Activated naive CD4-positive, alpha-beta T cell treated with anti-CD3 and anti-CD28 coated beads, Interleukin-2, amount 50 U/mL, for 72 hours (primary cell): Measurements from ENCODE around the gene SIPA1. TPM values are rescaled to one million over a fixed set of nuclear protein-coding genes. Genes with fewer than 3 reads are reported as not detected.

Experiments
- ATAC-seq, 2 donors: fragments of 150-1000 bp; cut with Tn5 transposase; 2 replicates each; pipeline ENCODE4 v1.10.0; 2021; ENCODE audit warnings: mild to moderate bottlenecking in 2 of 2, moderate library complexity in 2 of 2
- DNase-seq, 2 donors: peaks; one replicate each; pipeline ENCODE4 v3.0.0; 2021 to 2022; ENCODE audit warnings: low spot score in 2 of 2
- H3K27ac Mint-ChIP-seq, 2 donors: one replicate each; pipeline ENCODE4 v1.8.0; 2022; ENCODE audit warnings: mild to moderate bottlenecking in 2 of 2, mixed read lengths in 2 of 2
- H3K36me3 Mint-ChIP-seq, 2 donors: one replicate each; pipeline ENCODE4 v1.8.0; 2022; ENCODE audit warnings: mixed read lengths in 2 of 2
- H3K9me3 Mint-ChIP-seq, 2 donors: one replicate each; pipeline ENCODE4 v1.8.0; 2022; ENCODE audit warnings: mixed read lengths in 2 of 2
- total RNA-seq, 2 donors: library from RNA; stranded (reverse); gene quantifications; one replicate each; pipeline ENCODE4 v1.2.3, GENCODE V29; 2022

The SIPA1 gene
- total RNA-seq, 2 donors from 2014 or later = 185 to 203 TPM

DNA sequence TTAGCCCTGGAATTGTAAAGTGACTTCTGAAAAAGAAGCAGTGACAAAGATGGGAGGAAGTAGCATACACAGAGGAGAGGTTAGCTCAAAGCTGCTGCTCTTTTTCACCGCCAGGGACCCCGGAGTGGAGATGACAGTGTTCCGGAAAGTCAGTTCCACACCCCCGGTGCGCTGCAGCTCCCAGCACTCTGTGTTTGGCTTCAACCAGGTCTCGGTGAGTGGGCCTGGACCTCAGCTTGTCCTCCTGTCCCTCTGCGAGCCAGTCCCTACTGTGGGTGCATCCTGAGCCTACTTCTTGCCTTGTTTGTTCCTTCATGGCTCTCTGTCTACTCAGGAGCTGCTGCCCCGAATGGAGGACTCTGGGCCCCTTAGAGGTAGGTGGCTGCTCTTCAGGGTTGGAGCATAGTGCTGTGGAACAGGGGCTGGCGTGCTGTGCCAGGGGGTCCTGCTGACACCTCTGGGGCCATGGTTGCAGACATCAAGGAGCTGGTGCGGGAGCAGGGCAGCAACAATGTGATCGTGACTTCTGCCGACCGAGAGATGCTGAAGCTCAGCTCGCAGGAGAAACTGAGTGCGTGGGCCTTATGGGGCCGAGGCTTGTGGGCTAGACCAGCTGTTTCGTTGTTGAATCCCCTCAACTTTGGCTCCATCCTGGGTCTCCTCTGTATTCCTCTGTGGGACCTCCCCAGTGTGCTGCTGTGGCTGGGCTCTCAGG, 20.6 kb upstream of the SIPA1 start:
- H3K27ac Mint-ChIP-seq = peak overlapping the region; percentile 89 to 98
- ATAC-seq (no peak), DNase-seq (no peak)
- H3K36me3 Mint-ChIP-seq = peaks cover 26 to 30% of the 10 kb centered on the region in 2 donors
- no peaks in the 10 kb centered on the region for H3K9me3 Mint-ChIP-seq

DNA sequence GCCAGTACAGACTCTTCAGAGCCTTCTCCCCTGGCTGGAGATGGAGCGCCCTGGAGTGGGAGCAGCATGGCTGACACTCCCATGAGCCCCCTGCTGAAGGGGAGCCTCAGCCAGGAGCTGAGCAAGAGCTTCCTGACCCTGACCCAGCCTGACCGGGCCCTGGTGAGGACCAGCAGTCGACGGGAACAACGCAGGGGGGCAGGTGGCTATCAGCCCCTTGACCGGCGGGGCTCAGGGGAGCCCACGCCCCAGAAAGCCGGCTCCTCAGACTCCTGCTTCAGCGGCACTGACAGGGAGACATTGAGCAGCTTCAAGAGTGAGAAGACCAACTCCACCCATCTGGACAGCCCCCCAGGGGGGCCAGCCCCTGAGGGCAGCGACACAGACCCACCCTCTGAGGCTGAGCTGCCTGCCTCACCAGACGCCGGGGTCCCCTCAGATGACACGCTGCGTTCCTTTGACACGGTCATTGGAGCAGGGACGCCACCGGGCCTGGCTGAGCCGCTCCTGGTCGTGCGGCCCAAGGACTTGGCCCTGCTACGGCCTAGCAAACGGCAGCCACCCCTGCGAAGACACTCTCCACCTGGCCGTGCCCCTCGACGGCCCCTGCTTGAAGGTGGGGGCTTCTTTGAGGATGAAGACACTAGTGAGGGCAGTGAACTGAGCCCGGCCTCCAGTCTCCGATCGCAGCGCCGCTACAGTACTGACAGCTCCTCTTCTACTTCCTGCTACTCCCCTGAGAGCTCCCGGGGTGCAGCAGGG, 19.7 kb upstream of the SIPA1 start:
- ATAC-seq (no peak), DNase-seq (no peak)
- Mint-ChIP-seq H3K27ac (peak overlapping the region in 1 of 2 donors; percentile 89), H3K9me3 (no peaks in the 10 kb centered on the region), H3K36me3 (peaks cover 17 to 23% of the 10 kb centered on the region in 2 donors)

DNA sequence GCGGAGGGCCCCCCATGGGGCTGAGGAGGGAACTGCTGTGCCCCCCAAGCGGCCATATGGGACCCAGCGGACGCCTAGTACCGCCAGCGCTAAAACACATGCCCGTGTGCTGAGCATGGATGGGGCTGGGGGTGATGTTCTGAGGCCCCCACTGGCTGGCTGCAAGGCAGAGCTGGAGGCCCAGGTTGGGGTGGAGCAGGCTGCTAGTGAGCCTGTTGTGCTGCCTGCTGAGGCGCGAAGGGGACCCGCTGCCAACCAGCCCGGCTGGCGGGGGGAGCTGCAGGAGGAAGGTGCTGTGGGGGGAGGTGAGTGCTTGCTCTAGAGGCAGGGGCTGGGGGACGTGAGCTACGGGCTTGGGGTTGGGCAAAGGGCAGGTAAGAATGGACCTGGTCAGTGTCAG, 19.1 kb upstream of the SIPA1 start:
- H3K36me3 Mint-ChIP-seq = peaks cover 17 to 19% of the 10 kb centered on the region in 2 donors
- no peak for DNase-seq
- no peak for ATAC-seq
- no peaks in the 10 kb centered on the region for H3K9me3 Mint-ChIP-seq
- peak overlapping the region in 1 of 2 donors; percentile 36 for H3K27ac Mint-ChIP-seq

DNA sequence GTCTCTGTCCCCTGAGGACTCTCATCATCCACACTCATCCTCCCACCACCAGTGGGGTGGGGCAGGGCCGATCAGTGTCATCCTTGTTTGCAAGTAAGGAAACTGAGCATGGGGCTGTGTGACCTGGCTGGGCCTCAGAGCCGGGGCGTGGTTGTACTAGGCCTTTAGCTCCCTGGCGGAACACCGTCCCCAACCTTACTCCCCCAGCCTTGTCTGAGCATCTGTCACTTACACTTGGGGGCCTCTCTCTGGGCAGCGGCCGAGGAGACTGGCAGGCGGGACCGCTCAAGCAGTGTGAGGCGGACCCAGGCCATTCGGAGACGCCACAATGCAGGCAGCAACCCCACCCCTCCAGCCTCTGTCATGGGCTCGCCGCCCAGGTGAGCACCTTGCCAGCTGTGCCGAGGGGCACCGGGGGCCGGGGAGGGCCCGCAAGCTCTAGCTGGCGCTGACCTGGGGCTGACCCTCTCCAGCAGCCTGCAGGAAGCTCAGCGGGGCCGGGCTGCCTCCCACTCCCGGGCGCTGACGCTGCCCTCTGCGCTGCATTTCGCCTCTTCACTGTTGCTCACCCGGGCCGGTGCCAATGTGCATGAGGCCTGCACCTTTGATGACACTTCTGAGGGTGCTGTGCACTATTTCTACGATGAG, 18.5 kb upstream of the SIPA1 start:
- H3K36me3 Mint-ChIP-seq = peaks cover 10 to 14% of the 10 kb centered on the region in 2 donors
- DNase-seq = no peak
- no peak for ATAC-seq
- no peak overlapping the region for H3K27ac Mint-ChIP-seq
- no peaks in the 10 kb centered on the region for H3K9me3 Mint-ChIP-seq

- Mint-ChIP-seq H3K9me3 (no peaks in the 10 kb centered on the region), H3K27ac (peak overlapping the region in 1 of 2 donors; percentile 22), H3K36me3 (peaks cover 8 to 9% of the 10 kb centered on the region in 2 donors)
- DNase-seq (no peak), ATAC-seq (no peak)
Observed at GRCh38 chr11:65620666-65621065, 17.2 kb upstream of the SIPA1 start.

- ATAC-seq (no peak), DNase-seq (no peak)
- Mint-ChIP-seq H3K27ac (peak overlapping the region in 1 of 2 donors; percentile 22), H3K36me3 (peaks cover 5 to 6% of the 10 kb centered on the region in 2 donors), H3K9me3 (no peaks in the 10 kb centered on the region)
Observed at GRCh38 chr11:65621460-65621859, 16.4 kb upstream of the SIPA1 start.

DNA sequence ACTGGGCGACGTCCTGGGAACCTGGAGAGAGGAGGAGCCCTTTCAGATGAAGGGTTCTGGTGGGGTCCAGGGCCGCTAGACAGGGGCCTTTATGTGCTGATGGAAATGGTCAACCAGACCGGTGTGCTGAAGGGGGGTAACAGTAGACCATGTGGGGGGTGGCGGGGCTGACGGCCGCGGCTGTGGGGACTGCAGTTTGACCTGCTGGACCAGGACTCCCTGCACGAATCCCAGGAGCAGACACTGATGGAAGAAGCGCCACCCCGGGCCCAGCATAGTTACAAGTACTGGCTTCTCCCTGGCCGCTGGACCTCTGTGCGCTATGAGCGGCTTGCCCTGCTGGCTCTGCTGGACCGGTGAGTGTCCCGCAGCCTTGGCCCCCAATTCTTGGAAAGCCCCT, 15.9 kb upstream of the SIPA1 start:
- no peak for ATAC-seq
- H3K36me3 Mint-ChIP-seq = peaks cover 0 to under 1% of the 10 kb centered on the region in 2 donors
- no peak overlapping the region for H3K27ac Mint-ChIP-seq
- no peaks in the 10 kb centered on the region for H3K9me3 Mint-ChIP-seq
- DNase-seq = no peak

GRCh38 chr11:65623177-65623576, 14.7 kb upstream of the SIPA1 start:
- Mint-ChIP-seq H3K27ac (no peak overlapping the region), H3K36me3 (no peaks in the 10 kb centered on the region), H3K9me3 (no peaks in the 10 kb centered on the region)
- no peak for DNase-seq
- no peak for ATAC-seq

GRCh38 chr11:65623852-65624616, 13.9 kb upstream of the SIPA1 start:
- no peaks in the 10 kb centered on the region for H3K9me3 Mint-ChIP-seq
- H3K36me3 Mint-ChIP-seq = peaks cover 0 to under 1% of the 10 kb centered on the region in 2 donors
- H3K27ac Mint-ChIP-seq = no peak overlapping the region
- no peak for ATAC-seq
- no peak for DNase-seq

DNA sequence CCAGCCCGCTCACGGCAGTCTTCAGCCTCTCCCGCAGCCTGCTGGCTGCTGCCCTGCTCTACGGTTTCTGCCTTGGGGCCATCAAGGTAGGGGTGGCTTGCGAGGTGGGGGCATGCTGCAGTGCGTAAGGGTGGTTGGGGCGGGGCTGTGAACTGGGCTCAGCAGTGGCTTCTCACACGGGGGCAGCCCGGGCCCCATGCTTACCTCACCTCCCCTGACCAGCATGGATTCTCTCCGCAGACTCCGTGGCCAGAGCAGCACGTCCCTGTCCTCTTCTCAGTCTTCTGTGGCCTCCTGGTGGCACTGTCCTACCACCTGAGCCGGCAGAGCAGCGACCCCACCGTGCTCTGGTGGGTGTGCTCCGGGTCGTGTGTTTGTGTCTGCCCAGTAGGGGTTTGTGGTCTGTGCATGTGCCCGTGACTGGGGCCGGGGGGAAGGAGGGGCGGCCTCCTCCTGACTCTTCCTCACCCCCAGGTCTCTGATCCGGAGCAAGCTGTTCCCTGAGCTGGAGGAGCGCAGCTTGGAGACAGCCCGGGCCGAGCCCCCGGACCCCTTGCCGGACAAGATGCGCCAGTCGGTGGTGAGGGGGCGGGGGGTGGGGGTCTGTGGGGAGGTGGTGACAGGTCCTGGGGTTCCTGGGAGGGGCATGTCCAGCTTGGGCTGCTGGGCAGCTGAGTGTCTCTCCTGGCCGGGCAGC, 12.8 kb upstream of the SIPA1 start:
- DNase-seq (no peak), ATAC-seq (no peak)
- peak overlapping the region in 1 of 2 donors; percentile 59 for H3K27ac Mint-ChIP-seq

DNA sequence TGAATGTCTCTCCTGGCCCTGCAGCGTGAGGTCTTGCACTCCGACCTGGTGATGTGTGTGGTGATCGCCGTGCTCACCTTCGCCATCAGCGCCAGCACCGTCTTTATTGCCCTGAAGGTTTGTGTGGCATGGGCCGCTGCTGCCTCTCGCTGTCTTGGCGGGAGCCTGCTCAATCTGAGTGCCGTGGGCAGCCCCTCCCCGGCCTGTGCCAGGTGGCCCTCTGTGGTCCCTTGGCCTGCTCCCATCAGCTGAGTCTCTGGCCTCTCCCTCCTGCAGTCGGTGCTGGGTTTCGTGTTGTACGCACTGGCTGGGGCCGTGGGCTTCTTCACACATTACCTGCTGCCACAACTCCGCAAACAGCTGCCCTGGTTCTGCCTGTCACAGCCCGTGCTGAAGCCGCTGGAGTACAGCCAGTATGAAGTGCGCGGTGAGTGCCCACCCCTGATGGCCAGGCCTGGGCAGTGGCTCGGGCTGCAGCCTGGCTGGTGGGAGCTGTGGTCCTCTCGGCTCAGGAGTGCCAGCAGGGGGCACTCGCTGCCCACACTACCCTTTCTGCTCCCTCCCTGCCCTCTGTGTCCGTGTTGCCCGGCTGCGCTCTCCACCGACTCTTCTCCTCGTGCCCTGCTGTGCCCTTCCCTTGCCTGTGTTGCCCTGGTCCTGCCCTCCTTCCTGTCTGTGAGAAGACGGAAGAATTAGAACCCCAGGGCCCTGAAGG, 12.1 kb upstream of the SIPA1 start:
- Mint-ChIP-seq H3K9me3 (no peaks in the 10 kb centered on the region), H3K27ac (peak overlapping the region; percentile 59 to 98), H3K36me3 (peaks cover 0 to 6% of the 10 kb centered on the region in 2 donors)
- DNase-seq = peak in 1 of 2 donors; percentile 46
- ATAC-seq = peak; percentile 74 to 82

More for the DNA sequence above, 12.8 kb upstream of the SIPA1 start:
- Mint-ChIP-seq H3K9me3 (no peaks in the 10 kb centered on the region), H3K36me3 (peaks cover 0 to 6% of the 10 kb centered on the region in 2 donors)

GRCh38 chr11:65627202-65627601, 10.7 kb upstream of the SIPA1 start:
- Mint-ChIP-seq H3K36me3 (peaks cover 0 to 6% of the 10 kb centered on the region in 2 donors), H3K27ac (peak overlapping the region; percentile 14 to 67), H3K9me3 (no peaks in the 10 kb centered on the region)
- no peak for DNase-seq
- ATAC-seq = no peak

DNA sequence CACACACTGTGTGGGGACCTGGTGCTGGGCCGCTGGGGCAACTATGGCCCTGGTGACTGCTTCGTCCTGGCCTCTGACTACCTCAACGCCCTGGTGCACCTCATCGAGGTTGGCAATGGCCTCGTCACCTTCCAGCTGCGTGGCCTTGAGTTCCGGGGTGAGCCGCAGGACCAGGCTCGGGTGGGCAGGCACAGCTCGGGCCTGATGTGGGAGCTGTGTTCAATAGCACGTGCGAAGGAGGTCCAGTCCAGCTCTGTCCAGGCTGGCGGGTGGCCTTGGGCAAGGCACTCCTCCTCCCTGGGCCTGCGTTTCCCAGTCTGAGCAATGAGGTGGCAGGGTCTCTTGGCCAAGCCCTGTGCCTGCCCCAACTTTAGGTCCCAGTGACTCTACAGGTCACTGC, 8.3 kb upstream of the SIPA1 start:
- no peak overlapping the region for H3K27ac Mint-ChIP-seq
- ATAC-seq (no peak), DNase-seq (no peak)
- no peaks in the 10 kb centered on the region for H3K9me3 Mint-ChIP-seq
- H3K36me3 Mint-ChIP-seq = peaks cover 0 to 6% of the 10 kb centered on the region in 2 donors

GRCh38 chr11:65630215-65630614, 7.7 kb upstream of the SIPA1 start:
- Mint-ChIP-seq H3K36me3 (peaks cover 0 to 6% of the 10 kb centered on the region in 2 donors), H3K27ac (no peak overlapping the region), H3K9me3 (no peaks in the 10 kb centered on the region)
- ATAC-seq (no peak), DNase-seq (no peak)

DNA sequence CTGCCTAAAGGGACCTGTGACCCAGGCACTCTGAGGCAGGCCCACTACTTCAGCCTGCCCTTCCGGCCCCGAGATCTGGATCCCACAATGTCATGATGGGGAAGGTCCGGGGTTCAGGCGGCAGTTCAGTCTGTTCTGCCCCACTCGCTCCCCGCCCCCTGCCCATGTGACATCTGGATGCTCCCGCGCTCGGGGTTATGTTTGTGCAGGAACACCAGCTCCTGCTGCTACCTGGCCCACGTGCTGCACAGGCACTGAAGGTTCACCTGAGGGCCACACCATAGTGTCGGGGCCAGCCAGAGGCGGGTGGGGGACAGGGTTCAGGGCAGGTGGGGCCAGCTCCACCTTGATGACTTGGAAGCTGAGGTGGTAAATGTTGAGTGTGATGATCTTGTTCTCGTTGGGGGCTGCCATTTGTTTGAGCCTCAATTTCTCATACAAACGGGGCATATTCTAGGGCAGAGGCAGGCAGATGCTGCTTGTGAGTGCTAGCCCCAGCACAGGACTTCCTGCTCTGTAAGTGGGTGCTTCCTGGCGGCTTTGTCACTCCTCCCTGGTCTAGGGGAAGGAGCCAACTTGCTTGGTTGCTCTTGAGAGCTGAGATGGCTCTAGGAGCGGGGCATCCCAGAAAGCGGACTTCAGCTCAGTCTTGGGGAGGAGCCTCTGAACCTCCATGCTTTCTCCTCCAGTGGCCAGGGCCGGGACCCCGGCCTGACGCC, 4.4 kb upstream of the SIPA1 start:
- no peak for ATAC-seq
- no peak for DNase-seq
- no peaks in the 10 kb centered on the region for H3K9me3 Mint-ChIP-seq
- peak overlapping the region; percentile 75 to 94 for H3K27ac Mint-ChIP-seq
- H3K36me3 Mint-ChIP-seq = peaks cover under 1 to 10% of the 10 kb centered on the region in 2 donors
